AG04450 (cell line): ENCODE results near the gene ZGPAT. TPM values are rescaled to one million over a fixed set of nuclear protein-coding genes. Genes with fewer than 3 reads are reported as not detected.

Experiments used
- CTCF ChIA-PET: fragments of 300-600, 350-600 bp; formaldehyde crosslinking; extraction: SDS; loops from one replicate; lab custom pipeline; 2022; ENCODE audit warnings: antibody characterized with exemption, inconsistent platforms; lab: Charles Lee
- POLR2A ChIA-PET: fragments of 350-600 bp; formaldehyde crosslinking; extraction: SDS; loops from one replicate; lab custom pipeline; 2021; ENCODE audit warnings: antibody characterized with exemption, inconsistent platforms; lab: Yijun Ruan, JAX
- DNase-seq: peaks from one replicate; pipeline ENCODE4 v3.0.0-alpha.2; 2011; ENCODE audit warnings: low read depth, low spot score
- H3K27ac ChIP-seq: one replicate; pipeline ENCODE4 v1.5.1; 2012; ENCODE audit warnings: low read depth, low read length, control low read depth
- H3K27me3 ChIP-seq: one replicate; pipeline ENCODE4 v1.6.0; 2012; ENCODE audit warnings: low read length; ENCODE audit not compliant: control insufficient read depth, insufficient read depth
- H3K4me3 ChIP-seq: 2 replicates; pipeline ENCODE4 v1.5.1; 2011; ENCODE audit warnings: mild to moderate bottlenecking, low read depth, low read length, control low read depth
- H3K9me3 ChIP-seq: 2 replicates; pipeline ENCODE4 v1.5.1; 2012; ENCODE audit warnings: low read length; ENCODE audit not compliant: control insufficient read depth, insufficient read depth
- polyA plus RNA-seq: library from polyadenylated mRNA; depleted of rRNA; stranded (reverse); fragments of >200 nt; gene quantifications from 2 replicates; pipeline ENCODE4 v1.2.3, GENCODE V29; 2011
- TF ChIP-seq, protein P1 (sequence below): IDR thresholded peaks from 2 replicates; pipeline ENCODE4 v1.5.1; 2011; ENCODE audit warnings: low read depth, low read length, control low read depth, inconsistent platforms

The ZGPAT gene
- polyA plus RNA-seq, 1 experiment, result 8.7 TPM

DNA sequence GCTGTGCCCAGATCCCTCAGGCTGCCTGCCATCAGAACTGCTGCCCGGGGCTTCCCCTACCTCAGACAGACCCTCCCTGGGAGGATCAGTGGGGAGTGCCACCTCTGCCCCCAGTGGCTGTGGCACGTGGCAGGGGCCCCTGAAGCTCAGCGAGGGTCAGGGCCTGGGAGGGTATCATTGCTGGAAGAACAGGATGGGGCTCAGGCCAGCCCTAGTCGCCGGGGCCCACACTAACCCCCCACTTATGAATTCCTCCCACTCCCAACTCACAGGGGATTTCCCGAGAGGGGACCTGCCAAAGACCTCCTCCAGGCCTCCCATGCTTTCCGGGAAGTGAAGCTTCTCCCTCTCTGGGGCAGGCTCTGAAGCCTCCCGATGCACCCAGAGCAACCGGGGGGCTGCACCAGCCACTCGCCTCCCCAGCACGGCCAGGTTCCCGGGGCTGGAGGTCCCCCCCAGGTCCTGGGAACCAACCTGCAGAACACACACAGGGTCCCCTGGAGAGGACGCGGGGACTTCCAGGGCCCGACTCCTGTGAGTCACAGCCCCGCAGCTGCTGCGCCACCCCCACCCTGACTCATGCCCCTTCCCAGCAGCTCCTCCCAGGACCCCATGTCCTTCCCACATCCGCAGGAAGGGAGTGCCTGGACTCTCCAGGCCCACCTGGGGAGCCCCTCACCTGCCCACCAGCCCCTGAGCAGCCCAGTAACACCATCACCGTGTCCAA lies 8.9 kb upstream of the ZGPAT start:
- CTCF ChIA-PET, result interaction anchor here (1.0 kb wide), 1 partner anchor 281 kb away, joined by 3 read pairs; no protein-coding TSS in a partner anchor
- no peaks in the 10 kb centered on the region; the same call in 1 of the 2 replicates for H3K9me3 ChIP-seq
- POLR2A ChIA-PET, result interaction anchor here (0.5 to 2.4 kb wide), 7 partner anchors 9 to 297 kb away, joined by 3 to 11 read pairs (median 4); partner anchors contain the start of genes ARFRP1, PTK6 and ZGPAT
- H3K27ac ChIP-seq, result peak overlapping the region; percentile 96
- TF ChIP-seq, protein P1, sequence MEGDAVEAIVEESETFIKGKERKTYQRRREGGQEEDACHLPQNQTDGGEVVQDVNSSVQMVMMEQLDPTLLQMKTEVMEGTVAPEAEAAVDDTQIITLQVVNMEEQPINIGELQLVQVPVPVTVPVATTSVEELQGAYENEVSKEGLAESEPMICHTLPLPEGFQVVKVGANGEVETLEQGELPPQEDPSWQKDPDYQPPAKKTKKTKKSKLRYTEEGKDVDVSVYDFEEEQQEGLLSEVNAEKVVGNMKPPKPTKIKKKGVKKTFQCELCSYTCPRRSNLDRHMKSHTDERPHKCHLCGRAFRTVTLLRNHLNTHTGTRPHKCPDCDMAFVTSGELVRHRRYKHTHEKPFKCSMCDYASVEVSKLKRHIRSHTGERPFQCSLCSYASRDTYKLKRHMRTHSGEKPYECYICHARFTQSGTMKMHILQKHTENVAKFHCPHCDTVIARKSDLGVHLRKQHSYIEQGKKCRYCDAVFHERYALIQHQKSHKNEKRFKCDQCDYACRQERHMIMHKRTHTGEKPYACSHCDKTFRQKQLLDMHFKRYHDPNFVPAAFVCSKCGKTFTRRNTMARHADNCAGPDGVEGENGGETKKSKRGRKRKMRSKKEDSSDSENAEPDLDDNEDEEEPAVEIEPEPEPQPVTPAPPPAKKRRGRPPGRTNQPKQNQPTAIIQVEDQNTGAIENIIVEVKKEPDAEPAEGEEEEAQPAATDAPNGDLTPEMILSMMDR, result no peak
- H3K27me3 ChIP-seq, result no peaks in the 10 kb centered on the region
- peak; percentile 70 for DNase-seq
- H3K4me3 ChIP-seq, result peak overlapping the region; percentile 13; the same call in 1 of the 2 replicates

DNA sequence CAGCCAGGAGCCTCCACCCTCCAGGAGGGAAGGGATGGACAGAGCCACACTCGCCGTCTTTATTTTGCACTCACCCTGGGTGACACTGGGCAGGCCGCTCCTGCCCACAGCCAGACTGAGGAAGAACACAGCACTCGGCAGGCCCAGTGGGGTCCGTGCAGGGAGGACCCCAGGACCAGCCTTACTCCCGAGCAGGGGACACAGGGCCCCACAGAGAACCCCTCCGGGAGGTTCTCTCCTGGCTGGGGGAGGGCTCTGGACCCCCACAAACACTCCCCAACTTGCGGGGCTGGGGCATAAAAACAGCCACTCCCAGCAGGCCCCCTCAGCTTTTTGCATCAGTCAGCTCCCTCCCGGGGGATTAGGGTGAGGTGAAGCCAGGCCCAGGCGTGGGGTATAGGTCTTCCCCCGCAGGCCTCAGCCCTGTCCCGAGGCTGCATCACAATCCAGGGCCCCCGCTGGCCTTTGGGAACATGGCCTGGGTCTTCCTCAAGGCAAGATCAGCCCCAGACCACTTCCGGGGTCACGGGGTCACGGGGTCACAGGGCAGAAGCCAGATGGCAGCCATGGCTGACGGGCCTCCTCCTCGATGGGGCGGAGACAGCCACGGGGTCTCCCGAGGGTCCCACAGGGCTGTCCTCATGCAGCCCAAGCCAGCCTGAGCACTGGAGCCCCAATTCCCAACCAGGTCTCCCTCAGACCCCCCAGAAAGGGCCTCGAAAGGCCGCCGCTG lies 8.2 kb upstream of the ZGPAT start:
- no peak for DNase-seq
- H3K27ac ChIP-seq, result peak overlapping the region; percentile 96
- no peaks in the 10 kb centered on the region; the same call in 1 of the 2 replicates for H3K9me3 ChIP-seq
- TF ChIP-seq, protein P1, result no peak
- H3K27me3 ChIP-seq, result no peaks in the 10 kb centered on the region
- POLR2A ChIA-PET, result interaction anchor here (0.6 to 2.4 kb wide), 4 partner anchors 8 to 296 kb away, joined by 3 to 11 read pairs (median 5); partner anchors contain the start of genes ARFRP1 and ZGPAT
- no peak overlapping the region for H3K4me3 ChIP-seq
- CTCF ChIA-PET, result interaction anchor here (1.0 kb wide), 1 partner anchor 280 kb away, joined by 3 read pairs; no protein-coding TSS in a partner anchor

DNA sequence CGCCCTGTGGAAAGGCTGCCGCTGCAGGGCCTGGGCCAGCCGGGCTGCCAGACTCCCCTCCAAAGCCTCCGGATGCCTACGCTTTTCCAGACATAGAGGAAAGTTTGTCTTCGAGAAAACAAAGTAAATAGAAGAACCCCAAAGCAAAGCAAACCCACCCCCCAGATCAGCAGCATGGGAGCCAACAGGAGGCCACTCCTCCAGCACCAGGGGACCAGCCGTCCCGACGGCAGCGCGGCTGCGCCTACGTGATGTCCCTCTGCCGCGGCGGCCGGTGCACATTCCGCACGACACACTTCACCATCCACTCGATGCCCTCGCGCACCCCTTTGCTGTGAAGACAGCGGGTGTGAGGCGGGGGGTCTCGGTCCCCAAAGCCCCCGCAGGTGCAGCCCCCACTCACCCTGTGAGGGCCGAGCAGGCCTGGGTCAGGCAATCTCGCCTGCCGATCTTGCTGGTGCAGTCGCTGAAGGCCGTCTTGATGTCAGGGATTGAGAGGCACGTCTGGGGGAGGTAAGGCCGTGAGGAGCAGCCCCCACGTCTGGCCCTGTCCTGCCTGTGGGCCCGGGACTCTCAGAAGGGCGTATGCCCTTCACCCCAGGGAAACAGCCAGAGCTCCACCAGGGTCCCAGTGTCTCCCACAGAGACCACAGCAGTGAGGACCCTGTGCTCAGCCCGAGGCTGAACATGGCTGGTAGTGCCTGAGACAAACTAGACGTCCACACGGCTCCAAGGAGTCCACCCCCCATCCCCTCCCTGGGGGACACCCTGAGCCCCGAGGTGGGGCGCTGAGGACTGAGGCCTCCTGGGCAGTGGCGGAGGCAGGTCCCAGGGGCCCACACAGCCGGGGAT lies 7.4 kb upstream of the ZGPAT start:
- CTCF ChIA-PET, result no interaction called here
- POLR2A ChIA-PET, result interaction anchor here (0.9 to 2.4 kb wide), 2 partner anchors 18 to 40 kb away, joined by 3 to 6 read pairs; no protein-coding TSS in a partner anchor
- TF ChIP-seq, protein P1, result no peak

DNA sequence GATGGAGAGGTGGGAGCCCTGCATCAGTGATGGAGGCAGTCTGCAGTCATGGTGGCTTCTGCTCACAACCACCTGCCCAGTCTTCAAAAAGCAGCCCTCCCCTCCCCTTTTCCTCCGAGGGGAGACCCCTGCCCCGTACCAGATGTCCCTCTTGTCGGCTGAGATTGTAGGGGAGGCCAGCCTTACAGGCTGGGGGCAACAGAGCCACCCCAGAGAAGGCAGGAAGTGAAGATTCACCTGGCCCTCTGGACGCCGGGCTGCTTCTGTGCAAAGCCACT lies 6.8 kb upstream of the ZGPAT start:
- no peaks in the 10 kb centered on the region for H3K27me3 ChIP-seq
- POLR2A ChIA-PET, result interaction anchor here (0.9 kb wide), 1 partner anchor 40 kb away, joined by 3 read pairs; no protein-coding TSS in a partner anchor
- TF ChIP-seq, protein P1, result no peak
- H3K9me3 ChIP-seq, result no peaks in the 10 kb centered on the region; the same call in 1 of the 2 replicates
- no peak overlapping the region for H3K27ac ChIP-seq
- no peak overlapping the region for H3K4me3 ChIP-seq
- CTCF ChIA-PET, result no interaction called here
- no peak for DNase-seq

More for the DNA sequence above, 7.4 kb upstream of the ZGPAT start:
- Histone ChIP-seq H3K27me3 (no peaks in the 10 kb centered on the region), H3K4me3 (no peak overlapping the region), H3K27ac (peak overlapping the region; percentile 96), H3K9me3 (no peaks in the 10 kb centered on the region; the same call in 1 of the 2 replicates)
- no peak for DNase-seq
